Skeletal muscle cell (primary cell): ENCODE data around the gene FSD2.
A peak's percentile ranks its signal among the peaks of the same experiment; 100 is the strongest.
"Not testable (repeated sequence)": the region's sequence is repeated elsewhere in the genome, so short reads cannot be mapped to it uniquely, and the experiment has no call there.

Experiments
- DNase-seq: peaks from one replicate; pipeline ENCODE4 v3.0.0-alpha.2; 2010; ENCODE audit warnings: low read depth
- H3K4me3 ChIP-seq: 2 replicates; pipeline ENCODE4 v1.5.1; 2011; ENCODE audit warnings: low read depth, mild to moderate bottlenecking, control low read depth, low read length, moderate library complexity

FSD2 gene

DNA sequence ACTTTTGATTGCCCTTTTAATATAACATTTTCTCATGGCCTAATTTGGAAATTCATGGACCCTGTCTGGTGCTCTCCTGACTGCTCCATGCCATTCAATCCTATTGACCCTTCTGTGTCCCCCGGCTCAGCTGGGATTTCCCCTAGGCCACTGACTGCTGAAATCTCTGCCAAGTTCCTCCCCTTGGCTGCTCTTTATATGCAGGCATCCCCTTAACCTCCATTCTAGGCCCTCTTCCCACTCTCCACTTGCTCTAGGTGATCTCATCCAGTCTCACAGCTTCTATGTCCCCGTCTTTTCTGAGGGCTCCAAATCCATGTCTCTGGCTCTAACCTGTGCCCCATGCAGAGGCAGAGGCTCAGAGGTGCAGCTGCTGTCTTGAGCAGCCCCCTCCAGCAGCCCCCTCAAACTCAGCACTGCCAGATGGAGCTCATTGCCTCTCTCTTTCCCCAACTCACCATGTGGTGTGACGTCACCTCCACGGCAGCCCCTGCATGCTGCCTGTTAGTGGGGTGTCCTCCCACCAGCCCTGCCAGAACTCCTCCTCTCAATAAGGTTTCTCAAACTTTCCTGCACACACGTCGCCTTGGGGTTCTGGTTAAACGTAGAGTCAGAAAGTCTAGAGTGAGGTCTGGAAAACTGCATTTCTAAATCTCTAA lies 6.6 kb downstream of the FSD2 start:
- DNase-seq, result no peak
- H3K4me3 ChIP-seq, result no peak overlapping the region

DNA sequence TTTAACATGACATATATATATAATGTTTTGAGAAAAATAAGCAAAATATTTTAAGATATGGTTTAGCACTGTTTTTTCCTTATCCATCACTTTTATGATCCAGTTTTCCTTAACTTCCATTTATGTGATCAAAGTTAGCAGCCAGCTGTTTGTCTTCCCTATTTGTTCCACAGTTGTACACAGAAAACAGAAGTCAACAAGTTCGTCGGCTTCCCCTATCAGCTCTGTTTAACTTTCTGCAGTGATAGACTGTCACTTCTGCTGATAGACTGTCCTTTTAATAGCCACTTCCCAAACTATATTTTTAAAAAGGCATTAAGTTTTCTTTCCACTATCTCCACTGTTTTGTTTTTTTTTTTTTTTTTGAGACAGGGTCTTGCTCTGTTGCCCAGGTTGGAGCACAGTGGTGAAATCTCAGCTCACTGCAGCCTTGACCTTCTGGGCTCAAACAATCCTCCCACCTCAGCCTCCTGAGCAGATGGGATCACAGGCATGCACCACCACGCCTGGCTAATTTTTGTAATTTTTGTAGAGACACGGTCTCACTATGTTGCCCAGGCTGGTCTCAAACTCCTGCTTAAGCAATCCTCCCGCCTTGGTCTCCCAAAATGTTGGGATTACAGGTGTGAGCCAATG lies 7.2 kb downstream of the FSD2 start:
- DNase-seq, result no peak

DNA sequence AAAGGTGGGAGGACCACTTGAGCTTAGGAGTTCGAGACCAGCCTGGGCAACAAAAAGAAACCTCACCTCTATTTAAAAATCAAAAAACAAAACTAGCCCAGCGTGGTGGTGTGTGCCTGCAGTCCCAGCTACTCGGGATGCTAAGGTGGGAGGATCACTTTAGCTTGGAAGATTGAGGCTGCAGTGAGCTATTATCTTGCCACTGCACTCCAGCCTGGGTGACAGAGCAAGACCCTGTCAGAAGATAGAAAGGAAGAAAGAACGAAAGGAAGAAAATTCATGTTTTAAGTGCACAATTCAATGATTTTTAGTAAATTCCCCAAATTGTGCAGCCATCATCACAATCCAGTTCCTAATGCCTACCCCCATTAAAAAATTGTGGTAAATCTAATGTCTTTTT lies 7.8 kb downstream of the FSD2 start:
- no peak overlapping the region for H3K4me3 ChIP-seq
- no peak for DNase-seq

More for the DNA sequence above, 7.2 kb downstream of the FSD2 start:
- no peak overlapping the region for H3K4me3 ChIP-seq

DNA sequence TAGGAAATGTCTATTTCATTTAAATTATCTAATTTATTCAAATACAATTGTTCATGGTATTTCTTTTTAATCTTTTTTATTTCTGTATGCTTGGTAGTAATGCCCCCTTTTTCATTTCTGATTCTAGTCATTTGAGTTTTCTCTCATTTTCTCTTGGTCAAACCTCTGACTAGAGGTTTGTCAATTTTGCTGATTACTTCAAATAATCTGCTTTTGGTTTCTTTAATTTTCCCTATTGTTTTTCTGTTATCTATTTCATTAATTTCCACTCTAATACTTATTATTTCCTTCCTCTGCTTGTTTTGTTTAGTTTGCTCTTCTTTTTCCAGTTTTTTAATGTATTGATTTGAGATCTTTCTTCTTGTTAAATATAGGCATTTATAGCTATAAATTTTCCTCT lies 12.1 kb downstream of the FSD2 start:
- no peak overlapping the region for H3K4me3 ChIP-seq
- DNase-seq, result no peak

DNA sequence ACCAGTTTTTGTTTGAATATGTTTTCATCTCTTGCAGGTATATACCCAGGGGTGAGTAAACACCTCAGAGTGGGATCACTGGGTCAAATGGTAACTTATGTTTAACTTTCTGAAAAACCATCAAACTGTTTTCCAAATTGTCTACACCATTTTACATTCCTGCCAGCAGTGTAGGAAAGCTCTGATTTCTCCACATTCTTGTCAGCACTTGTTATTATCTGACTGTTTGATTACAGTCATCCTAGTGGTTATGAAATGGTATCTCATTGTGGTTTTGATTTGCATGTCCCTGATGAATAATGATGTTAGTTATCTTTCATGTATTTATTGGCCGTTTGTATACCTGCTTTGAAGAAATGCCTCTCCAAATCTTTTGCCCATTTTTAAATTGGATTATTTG lies 13.8 kb downstream of the FSD2 start:
- no peak overlapping the region for H3K4me3 ChIP-seq
- no peak for DNase-seq

DNA sequence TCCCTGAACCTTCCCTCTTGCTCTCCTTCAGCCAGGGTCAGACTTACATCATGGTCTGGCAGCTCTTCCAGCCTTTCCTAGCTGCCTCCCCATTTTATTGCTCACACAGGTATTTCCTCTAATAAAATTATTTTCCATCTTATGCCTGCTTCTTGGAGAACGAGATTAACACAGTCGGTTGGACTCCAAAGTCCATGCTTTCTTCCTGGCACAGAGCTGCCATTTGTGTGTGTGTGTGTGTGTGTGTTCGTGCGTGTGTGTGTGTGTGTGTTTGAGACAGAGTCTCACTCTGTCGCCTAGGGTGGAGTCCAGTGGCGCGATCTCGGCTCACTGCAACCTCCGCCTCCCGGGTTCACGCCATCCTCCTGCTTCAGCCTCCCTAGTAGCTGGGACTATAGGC lies 15.5 kb downstream of the FSD2 start:
- DNase-seq, result no peak
- no peak overlapping the region for H3K4me3 ChIP-seq

DNA sequence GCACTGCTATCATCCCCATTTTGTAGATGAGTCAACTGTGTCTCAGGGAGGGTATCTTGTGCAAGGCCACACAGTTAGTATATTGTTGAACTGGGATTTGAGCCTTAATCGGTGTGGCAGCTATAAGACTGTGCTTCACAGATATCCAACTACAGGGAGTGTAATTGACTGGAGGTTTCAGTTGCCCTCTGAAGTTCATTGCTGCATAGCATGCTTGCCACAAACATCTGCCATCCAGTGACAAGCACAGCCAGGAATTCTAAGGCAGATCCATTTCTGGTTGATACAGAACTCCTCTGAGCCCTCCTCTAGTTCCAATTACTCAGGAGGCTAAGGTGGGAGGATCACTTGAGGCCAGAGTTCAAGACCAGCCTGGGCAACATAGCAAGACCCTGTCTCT lies 16.4 kb downstream of the FSD2 start:
- DNase-seq, result no peak
- no peak overlapping the region for H3K4me3 ChIP-seq

DNA sequence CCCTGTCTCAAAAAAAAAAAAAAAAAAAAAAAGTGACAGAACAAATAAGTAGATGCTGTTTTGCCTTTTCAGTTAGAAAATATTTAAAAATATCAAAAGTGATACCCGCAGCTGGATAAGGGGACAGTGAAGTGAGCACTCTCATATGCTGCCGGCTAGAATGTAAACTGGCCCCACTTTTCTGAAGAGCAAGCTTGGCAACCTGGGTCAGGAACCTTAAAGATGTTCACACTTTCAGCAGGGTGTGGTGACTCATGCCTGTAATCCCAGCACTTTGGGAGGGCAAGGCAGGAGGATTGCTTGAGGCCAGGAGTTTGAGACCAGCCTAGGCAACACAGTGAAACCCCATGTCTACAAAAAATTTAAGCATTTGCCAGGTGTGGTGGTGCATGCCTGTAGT lies 17.4 kb downstream of the FSD2 start:
- no peak overlapping the region for H3K4me3 ChIP-seq
- DNase-seq, result no peak

DNA sequence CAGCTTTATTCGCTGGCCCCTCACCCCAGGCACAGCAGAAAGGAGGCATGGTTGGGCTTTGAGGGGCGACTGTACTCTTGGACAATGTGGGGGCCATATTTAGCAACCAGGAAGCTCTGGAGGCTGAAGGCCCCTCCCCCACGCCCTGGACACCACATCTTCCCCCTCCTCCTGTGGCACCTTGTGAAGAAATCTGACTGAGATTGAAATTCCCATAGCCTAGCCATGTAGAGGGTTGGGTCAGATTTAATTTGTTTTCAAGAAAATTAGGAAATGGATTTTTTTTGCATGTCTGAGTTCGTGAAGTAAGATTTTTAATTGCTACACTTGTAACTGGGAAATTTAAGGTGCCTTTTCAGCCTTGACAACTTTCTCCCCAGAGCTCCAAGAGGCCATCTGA lies 24.5 kb downstream of the FSD2 start:
- no peak for DNase-seq
- no peak overlapping the region for H3K4me3 ChIP-seq

DNA sequence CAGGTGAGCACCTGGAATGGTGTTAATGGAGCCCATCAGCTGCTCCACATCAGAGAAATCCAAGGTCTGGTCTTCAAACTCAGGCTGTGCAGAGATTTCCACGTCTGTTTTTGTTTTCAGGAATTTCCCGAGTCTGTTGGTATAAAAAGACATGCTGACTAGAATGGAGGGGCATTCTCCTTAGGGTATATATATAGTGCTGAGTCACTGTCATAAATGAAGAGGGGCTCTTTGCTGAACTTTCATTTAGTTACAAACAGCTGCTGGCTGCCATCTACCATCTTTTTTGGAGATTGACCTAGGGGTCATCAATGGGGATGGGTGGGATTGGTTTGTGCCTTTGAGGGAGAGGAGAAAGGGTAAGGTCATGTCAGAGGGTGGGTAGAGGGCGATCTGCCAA lies 27.1 kb downstream of the FSD2 start:
- no peak overlapping the region for H3K4me3 ChIP-seq
- no peak for DNase-seq

DNA sequence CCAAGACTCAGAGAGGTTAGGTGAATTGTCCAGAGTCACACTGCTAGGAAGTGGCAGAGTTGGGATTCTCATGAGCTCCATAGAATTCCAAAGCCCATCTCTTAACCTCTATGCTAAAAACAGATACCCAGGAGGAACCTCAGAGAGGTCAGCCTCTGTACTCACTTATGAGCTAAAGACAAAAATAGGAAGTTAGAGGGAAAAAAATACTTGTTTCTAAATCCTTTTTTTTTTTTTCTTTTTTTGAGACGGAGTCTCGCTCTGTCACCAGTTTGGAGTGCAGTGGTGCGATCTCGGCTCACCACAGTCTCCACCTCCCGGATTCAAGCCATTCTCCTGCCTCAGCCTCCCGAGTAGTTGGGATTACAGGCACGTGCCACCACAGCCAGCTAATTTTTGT lies 31.4 kb downstream of the FSD2 start:
- no peak overlapping the region for H3K4me3 ChIP-seq
- no peak for DNase-seq

DNA sequence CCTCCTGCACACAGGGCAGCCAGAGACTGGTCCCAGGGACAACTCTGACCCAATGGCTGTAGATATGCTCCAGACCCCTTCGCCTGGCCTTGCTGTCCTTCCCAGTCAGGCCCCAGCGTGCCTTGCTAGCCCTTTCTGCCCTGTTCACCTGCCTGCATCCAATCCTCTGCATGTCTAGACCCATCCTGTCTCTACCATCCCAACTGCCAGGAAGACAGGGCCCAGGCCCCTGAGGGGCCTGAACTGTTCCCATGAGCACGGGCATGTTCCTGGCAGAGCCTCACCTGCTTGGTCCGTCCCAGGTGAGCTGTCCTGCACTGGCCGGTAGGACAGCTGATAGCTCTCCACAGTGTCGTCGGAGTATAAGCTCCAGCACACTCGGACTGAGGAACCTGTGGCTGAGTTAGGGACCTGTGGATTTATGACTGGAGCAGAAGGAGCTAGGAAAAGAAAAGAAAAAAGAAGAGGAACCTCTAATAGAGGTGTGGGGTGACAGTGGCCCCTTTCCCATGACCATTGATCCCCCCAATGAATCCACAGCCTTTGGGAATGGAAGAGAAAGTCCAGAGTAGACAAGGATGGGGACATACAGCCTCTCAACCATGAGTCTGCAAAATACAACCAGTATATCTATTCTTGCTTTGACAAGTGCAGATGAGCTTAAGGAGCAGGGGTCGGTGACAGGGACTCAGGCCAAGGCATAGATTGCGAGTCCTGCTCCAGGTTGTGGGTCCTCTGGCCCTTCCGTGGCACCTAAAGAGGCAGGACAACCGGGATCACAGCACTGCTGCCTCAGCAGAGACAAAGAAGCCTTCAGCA lies 33.9 kb downstream of the FSD2 start:
- no peak for DNase-seq
- H3K4me3 ChIP-seq, result no peak overlapping the region

DNA sequence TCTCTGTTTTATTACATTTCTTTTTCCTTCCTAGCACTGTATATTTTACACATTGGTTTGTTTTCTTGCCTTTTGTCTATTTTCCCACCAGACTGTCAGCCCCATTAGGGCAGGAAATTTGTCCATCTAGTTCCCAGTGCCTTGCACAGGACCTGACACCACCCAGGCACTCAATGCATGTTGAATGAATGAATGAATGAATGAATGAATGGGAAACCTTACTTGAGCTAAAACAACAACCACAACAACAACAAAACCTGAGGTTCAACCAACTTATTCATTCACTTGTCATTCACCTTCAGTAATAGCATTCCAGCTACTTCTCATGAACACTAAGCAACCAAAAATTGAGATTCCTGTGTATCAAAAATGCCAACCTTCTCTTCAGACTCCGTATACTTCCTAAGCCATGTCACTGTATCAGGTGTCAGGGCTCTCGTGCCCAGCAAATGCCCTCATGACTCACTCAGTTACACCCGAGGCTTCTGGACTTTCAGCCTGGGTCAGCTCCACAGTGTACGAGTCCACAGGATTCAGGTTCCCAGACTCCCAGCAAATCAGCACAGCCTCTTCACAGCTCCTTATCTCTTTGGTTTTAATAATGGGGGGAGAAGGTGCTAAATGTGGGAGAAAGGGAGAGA lies 37.3 kb downstream of the FSD2 start:
- DNase-seq, result no peak
- no peak overlapping the region for H3K4me3 ChIP-seq

DNA sequence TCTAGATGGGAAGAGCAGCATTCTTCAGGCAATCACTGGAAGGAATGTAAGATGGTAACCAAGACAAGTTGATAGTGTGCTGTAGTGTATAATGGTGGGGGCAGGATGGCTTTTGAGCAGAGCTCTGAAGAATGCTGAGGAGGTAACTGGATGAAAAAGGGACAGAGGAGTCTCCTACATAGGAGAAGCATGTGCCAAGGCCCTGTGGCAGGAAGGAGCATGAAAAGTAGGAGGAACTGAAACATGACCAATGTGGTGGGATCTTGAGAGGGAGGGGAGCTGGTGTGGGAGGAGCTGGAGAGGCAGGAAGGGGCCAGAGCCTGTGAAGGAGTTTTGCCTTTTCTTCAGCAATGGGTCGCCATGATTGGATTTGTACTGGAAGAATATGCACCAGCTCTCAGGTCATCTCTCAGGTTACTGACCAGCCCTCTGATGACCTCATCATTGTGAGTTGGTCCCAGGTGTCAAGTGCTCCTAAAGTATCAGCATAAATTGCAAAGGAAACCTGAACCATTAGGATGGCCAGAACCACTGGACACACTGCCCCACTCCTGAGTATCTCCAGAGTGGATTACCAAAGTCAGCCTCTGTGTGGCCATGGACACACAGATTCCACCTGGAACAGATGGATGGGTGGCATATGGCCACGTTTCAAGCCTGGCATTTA lies 38.6 kb downstream of the FSD2 start:
- DNase-seq, result no peak
- no peak overlapping the region for H3K4me3 ChIP-seq

DNA sequence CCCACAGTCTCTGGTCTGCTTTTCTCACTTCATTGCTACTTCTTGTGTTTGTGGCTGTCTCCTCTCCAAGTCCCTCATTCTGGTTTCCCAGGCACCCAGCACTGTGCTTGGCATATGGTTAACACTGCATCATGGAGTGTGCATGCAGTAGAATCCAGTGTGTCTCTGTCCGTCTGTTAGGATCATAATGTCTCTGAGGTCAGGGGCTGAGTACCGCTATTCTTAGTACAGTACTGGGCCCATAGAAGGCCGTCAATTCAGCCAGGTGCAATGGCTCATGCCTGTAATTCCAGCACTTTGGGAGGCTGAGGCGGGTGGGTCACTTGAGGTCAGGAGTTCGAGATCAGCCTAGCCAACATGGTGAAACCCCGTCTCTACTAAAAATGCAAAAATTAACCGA lies 39.7 kb downstream of the FSD2 start:
- not testable (repeated sequence) for H3K4me3 ChIP-seq, DNase-seq

DNA sequence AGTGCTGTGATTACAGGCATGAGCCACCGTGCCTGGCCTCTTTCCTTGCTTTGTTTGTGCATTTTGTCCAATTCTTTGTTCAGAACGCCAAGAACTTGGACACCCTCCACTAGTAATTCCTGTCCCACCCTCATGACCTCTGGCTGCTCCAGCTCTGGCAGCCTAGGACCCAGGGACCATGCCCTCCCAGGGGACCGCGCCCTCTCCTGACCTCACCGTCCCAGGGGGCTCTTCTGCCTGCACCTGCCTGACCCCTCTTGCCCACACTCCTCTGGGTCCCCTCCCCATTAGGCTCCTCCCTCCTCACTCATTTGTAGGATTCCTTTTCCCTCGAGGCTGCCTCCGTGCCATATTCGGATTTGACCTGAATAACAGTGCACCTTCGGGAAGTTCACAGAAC lies 41.1 kb downstream of the FSD2 start:
- DNase-seq, result no peak
- no peak overlapping the region for H3K4me3 ChIP-seq

DNA sequence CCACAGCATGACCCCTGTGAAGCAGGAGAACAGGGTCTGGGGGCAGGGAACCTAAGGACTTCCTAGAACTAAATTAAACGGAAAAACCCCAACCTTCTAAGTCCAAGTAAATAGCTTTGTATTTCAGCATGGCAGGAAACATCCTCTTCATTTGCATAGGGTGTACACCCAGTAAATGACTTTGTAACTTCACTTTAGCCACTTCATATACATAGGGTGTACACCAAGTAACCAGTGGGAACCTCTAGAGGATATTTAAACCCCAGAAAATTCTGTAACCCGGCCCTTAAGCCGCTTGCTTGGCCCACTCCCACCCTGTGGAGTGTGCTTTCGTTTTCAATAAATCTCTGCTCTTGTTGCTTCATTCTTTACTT lies 41.8 kb downstream of the FSD2 start:
- DNase-seq, result no peak

DNA sequence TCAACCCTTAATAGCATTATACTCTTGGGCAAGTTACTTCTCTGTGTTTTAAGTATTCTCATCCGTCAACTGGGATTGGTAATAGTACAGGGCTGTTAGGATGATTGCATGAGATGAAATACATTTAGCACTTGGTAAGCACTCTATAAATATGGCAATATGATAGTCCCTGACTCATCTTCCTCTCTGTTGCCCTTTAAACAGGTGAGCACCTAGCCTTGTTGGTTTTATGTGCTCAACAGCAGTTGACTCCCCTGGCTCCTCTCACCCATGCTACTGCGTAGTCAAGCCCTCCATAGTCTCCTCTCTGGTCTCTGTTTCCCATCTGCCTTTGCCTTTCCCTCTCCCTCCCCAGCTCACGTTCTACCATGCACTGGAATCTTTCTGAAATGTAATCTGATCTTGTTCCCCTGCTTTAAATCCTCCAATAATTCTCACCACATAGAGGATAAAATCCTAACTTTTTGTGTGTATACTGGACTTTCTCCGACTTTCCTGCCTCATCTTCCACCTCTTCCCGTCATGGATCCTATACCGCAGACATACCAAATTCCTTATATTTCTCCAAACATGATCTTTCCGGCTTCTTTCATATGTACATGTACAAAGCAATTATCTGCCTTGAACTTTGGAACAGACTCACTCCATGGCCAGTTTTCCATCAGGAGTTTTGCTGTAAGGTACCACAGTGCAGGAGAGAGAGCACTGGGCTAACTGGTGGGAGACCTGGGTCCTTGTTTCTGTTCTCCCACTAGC lies 42.3 kb downstream of the FSD2 start:
- DNase-seq, result no peak
- H3K4me3 ChIP-seq, result no peak overlapping the region

More for the DNA sequence above, 41.8 kb downstream of the FSD2 start:
- no peak overlapping the region for H3K4me3 ChIP-seq

DNA sequence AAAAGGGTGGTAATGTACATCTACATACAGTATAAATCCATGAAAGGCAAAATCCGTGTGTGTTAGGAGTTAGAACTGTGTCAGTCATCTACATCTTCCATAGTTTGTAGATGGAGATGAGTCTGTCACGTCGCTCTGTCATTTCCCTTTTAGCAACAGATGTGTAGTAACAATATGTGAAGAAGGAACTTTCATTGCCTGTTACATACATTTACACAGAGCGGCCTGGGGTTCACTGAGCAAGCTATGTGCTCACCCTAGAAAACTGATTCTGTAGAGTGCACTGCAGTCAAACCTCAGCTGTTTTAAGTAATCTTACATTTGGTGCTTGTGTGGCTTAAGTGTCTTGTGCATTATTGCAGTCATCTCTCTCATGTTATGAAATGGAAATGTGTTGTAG lies 54.6 kb downstream of the FSD2 start:
- peak overlapping the region; percentile 93 for H3K4me3 ChIP-seq
- no peak for DNase-seq
